Fibroblast of lung (primary cell): ENCODE measurements around the gene GABRB2.

Source experiments
- CTCF ChIP-seq, 2 donors: IDR thresholded peaks in 1 of 2; conservative IDR thresholded peaks in 1 of 2; 1 replicate in 1 of 2; 2 replicates in 1 of 2; pipeline ENCODE4 v1.5.1; 2011 to 2012; ENCODE audit warnings: low read length in 2 of 2, control low read depth in 1 of 2, inconsistent platforms in 1 of 2, low read depth in 1 of 2, mild to moderate bottlenecking in 1 of 2
- EZH2 ChIP-seq: IDR thresholded peaks from 2 replicates; pipeline ENCODE4 v1.5.1; 2012; ENCODE audit warnings: low read length, control low read depth, mild to moderate bottlenecking; ENCODE audit errors: missing control alignments

- TF ChIP-seq CTCF (conservative IDR thresholded peaks at IDR 0.05 in 1 of 2, IDR thresholded peaks at IDR 0.05 in 1 of 2; ENCODE audit: low read depth in 1 of 2, low read length in 2 of 2) (no peak), EZH2 (no peak)
Measured at GRCh38 chr5:161306351-161306995, 240.1 kb downstream of the GABRB2 start.
